ENCODE results near the gene FAM3D. TPM values are rescaled to one million over a fixed set of nuclear protein-coding genes. Genes with fewer than 3 reads are reported as not detected.

The FAM3D gene
- polyA plus RNA-seq, 1 donor (not counting 4 experiments of a cell fraction or from before 2014, with no cell fraction given), result not detected

GRCh38 chr3:58623961-58624360 is 42.6 kb downstream of the FAM3D start:
- Histone ChIP-seq H3K9me3 (ENCODE audit: control insufficient read depth, low read depth, low read length) (no peaks in the 10 kb centered on the region), H4K20me1 (ENCODE audit: control insufficient read depth, extremely low read depth, insufficient read depth, low read length) (no peaks in the 10 kb centered on the region), H3K9ac (ENCODE audit: control insufficient read depth, extremely low read depth, insufficient read depth, low read length) (no peak overlapping the region), H2AFZ (ENCODE audit: control insufficient read depth, low read length) (no peak overlapping the region), H3K27me3 (ENCODE audit: control insufficient read depth, extremely low read depth, insufficient read depth, low read length) (peaks cover 25% of the 10 kb centered on the region), H3K79me2 (ENCODE audit: control insufficient read depth, insufficient read depth, low read length) (no peaks in the 10 kb centered on the region), H3K36me3 (ENCODE audit: control insufficient read depth in 2 of 2, extremely low read depth in 1 of 2, insufficient read depth in 2 of 2, low read length in 2 of 2) (no peaks in the 10 kb centered on the region), H3K4me1 (ENCODE audit: control insufficient read depth, extremely low read depth, insufficient read depth, low read length) (no peaks in the 10 kb centered on the region), H3K9me1 (ENCODE audit: control insufficient read depth, extremely low read depth, insufficient read depth, low read length) (no peaks in the 10 kb centered on the region), H3K4me3 (ENCODE audit: control insufficient read depth in 2 of 3, extremely low read depth in 1 of 3, insufficient read depth in 2 of 3, low read depth in 1 of 3, low read length in 3 of 3) (no peak overlapping the region), H3K4me2 (ENCODE audit: control insufficient read depth, extremely low read depth, insufficient read depth, low read depth, low read length) (no peak overlapping the region), H3K27ac (ENCODE audit: control insufficient read depth, insufficient read depth, low read length) (no peak overlapping the region)
- FAIRE-seq (no peak), DNase-seq (ENCODE audit: low read depth, low spot score) (no peak)
- dilution Hi-C loops (cut with MboI; ENCODE audit: extremely low pct_ligation_motif_present, low sequenced_read_pairs), result no loop called here
- no peak for TF ChIP-seq EZH2 (IDR thresholded peaks at IDR 0.05; ENCODE audit: low read length)
- TF ChIP-seq, protein P1, sequence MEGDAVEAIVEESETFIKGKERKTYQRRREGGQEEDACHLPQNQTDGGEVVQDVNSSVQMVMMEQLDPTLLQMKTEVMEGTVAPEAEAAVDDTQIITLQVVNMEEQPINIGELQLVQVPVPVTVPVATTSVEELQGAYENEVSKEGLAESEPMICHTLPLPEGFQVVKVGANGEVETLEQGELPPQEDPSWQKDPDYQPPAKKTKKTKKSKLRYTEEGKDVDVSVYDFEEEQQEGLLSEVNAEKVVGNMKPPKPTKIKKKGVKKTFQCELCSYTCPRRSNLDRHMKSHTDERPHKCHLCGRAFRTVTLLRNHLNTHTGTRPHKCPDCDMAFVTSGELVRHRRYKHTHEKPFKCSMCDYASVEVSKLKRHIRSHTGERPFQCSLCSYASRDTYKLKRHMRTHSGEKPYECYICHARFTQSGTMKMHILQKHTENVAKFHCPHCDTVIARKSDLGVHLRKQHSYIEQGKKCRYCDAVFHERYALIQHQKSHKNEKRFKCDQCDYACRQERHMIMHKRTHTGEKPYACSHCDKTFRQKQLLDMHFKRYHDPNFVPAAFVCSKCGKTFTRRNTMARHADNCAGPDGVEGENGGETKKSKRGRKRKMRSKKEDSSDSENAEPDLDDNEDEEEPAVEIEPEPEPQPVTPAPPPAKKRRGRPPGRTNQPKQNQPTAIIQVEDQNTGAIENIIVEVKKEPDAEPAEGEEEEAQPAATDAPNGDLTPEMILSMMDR (optimal IDR thresholded peaks at IDR 0.05 in 1 of 3, IDR thresholded peaks at IDR 0.05 in 1 of 3, conservative IDR thresholded peaks at IDR 0.05 in 1 of 3; ENCODE audit: extremely low read depth in 1 of 3, insufficient read depth in 2 of 3, low read length in 3 of 3), result no peak

DNA sequence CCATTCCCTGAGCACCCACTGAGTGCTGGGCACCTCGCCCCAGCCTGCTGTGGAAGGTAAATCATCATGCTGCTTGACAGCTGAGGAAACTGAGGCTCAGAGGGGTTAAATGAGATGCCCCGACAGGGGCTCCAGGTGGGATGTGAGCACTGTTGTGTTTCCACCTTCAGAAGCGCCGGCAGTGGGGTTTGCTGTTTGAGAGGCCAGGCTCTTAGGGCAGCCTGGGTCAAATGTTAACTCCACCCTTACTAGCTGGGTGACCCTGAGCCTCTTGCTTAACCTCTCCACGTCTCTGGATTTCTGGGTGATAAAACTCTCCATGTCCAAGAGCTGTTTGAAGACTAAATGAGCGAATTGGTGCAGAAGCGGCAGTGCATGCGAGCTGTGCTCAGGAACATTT is 43.1 kb downstream of the FAM3D start:
- H4K20me1 ChIP-seq (ENCODE audit: control insufficient read depth, extremely low read depth, insufficient read depth, low read length), result no peaks in the 10 kb centered on the region
- H3K79me2 ChIP-seq (ENCODE audit: control insufficient read depth, insufficient read depth, low read length), result no peaks in the 10 kb centered on the region
- H3K4me3 ChIP-seq (ENCODE audit: control insufficient read depth in 2 of 3, extremely low read depth in 1 of 3, insufficient read depth in 2 of 3, low read depth in 1 of 3, low read length in 3 of 3), result no peak overlapping the region
- H3K9ac ChIP-seq (ENCODE audit: control insufficient read depth, extremely low read depth, insufficient read depth, low read length), result no peak overlapping the region
- no peaks in the 10 kb centered on the region for H3K4me1 ChIP-seq (ENCODE audit: control insufficient read depth, extremely low read depth, insufficient read depth, low read length)
- H3K27me3 ChIP-seq (ENCODE audit: control insufficient read depth, extremely low read depth, insufficient read depth, low read length), result peaks cover 25% of the 10 kb centered on the region
- H3K4me2 ChIP-seq (ENCODE audit: control insufficient read depth, extremely low read depth, insufficient read depth, low read depth, low read length), result no peak overlapping the region
- no peaks in the 10 kb centered on the region for H3K9me3 ChIP-seq (ENCODE audit: control insufficient read depth, low read depth, low read length)
- DNase-seq (ENCODE audit: low read depth, low spot score), result no peak
- no peak overlapping the region for H2AFZ ChIP-seq (ENCODE audit: control insufficient read depth, low read length)
- TF ChIP-seq EZH2 (IDR thresholded peaks at IDR 0.05; ENCODE audit: low read length), result no peak
- TF ChIP-seq, protein P1 (optimal IDR thresholded peaks at IDR 0.05 in 1 of 3, IDR thresholded peaks at IDR 0.05 in 1 of 3, conservative IDR thresholded peaks at IDR 0.05 in 1 of 3; ENCODE audit: extremely low read depth in 1 of 3, insufficient read depth in 2 of 3, low read length in 3 of 3), result no peak
- H3K27ac ChIP-seq (ENCODE audit: control insufficient read depth, insufficient read depth, low read length), result no peak overlapping the region
- H3K36me3 ChIP-seq (ENCODE audit: control insufficient read depth in 2 of 2, extremely low read depth in 1 of 2, insufficient read depth in 2 of 2, low read length in 2 of 2), result no peaks in the 10 kb centered on the region
- no peaks in the 10 kb centered on the region for H3K9me1 ChIP-seq (ENCODE audit: control insufficient read depth, extremely low read depth, insufficient read depth, low read length)
- FAIRE-seq, result no peak
- dilution Hi-C loops (cut with MboI; ENCODE audit: extremely low pct_ligation_motif_present, low sequenced_read_pairs), result no loop called here

Measured in keratinocyte (primary cell).